ENCODE measurements around the gene PRR27. TPM values are rescaled to one million over a fixed set of nuclear protein-coding genes. Genes with fewer than 3 reads are reported as not detected.

The PRR27 gene
- total and polyA plus RNA-seq, 4 donors, result not detected

DNA sequence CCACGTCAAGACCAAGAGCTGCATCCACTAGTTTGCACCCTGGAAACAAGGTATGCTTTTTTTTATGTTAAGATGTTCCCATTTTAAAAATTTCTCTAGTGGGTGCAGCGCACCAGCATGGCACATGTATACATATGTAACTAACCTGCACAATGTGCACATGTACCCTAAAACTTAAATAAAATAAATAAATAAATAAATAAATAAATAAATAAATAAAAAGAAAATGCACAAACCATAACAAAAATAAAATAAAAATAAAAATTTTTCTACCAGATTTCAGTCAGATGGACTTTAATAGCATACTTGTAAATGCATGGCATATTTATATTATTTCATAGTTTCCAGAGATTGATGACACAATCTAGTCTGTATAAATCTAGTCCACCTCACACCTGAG, 1.9 kb upstream of the PRR27 start:
- no peak for TF ChIP-seq EGR1 (IDR thresholded peaks at IDR 0.05; ENCODE audit: low read depth in 2 of 2)
- no peak for TF ChIP-seq GABPA (IDR thresholded peaks at IDR 0.05 in 1 of 2, conservative IDR thresholded peaks at IDR 0.05 in 1 of 2)
- no peak for TF ChIP-seq REST (IDR thresholded peaks at IDR 0.05)
- TF ChIP-seq TAF1 (conservative IDR thresholded peaks at IDR 0.05), result no peak
- TF ChIP-seq, protein P1, sequence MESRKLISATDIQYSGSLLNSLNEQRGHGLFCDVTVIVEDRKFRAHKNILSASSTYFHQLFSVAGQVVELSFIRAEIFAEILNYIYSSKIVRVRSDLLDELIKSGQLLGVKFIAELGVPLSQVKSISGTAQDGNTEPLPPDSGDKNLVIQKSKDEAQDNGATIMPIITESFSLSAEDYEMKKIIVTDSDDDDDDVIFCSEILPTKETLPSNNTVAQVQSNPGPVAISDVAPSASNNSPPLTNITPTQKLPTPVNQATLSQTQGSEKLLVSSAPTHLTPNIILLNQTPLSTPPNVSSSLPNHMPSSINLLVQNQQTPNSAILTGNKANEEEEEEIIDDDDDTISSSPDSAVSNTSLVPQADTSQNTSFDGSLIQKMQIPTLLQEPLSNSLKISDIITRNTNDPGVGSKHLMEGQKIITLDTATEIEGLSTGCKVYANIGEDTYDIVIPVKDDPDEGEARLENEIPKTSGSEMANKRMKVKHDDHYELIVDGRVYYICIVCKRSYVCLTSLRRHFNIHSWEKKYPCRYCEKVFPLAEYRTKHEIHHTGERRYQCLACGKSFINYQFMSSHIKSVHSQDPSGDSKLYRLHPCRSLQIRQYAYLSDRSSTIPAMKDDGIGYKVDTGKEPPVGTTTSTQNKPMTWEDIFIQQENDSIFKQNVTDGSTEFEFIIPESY (IDR thresholded peaks at IDR 0.05), result no peak
- TF ChIP-seq RXRA (IDR thresholded peaks at IDR 0.05), result no peak
- no peak for TF ChIP-seq MAX (IDR thresholded peaks at IDR 0.05)
- TF ChIP-seq FOXA1 (IDR thresholded peaks at IDR 0.05), result no peak
- TF ChIP-seq HNF4A (conservative IDR thresholded peaks at IDR 0.05), result no peak
- TF ChIP-seq, protein P2, sequence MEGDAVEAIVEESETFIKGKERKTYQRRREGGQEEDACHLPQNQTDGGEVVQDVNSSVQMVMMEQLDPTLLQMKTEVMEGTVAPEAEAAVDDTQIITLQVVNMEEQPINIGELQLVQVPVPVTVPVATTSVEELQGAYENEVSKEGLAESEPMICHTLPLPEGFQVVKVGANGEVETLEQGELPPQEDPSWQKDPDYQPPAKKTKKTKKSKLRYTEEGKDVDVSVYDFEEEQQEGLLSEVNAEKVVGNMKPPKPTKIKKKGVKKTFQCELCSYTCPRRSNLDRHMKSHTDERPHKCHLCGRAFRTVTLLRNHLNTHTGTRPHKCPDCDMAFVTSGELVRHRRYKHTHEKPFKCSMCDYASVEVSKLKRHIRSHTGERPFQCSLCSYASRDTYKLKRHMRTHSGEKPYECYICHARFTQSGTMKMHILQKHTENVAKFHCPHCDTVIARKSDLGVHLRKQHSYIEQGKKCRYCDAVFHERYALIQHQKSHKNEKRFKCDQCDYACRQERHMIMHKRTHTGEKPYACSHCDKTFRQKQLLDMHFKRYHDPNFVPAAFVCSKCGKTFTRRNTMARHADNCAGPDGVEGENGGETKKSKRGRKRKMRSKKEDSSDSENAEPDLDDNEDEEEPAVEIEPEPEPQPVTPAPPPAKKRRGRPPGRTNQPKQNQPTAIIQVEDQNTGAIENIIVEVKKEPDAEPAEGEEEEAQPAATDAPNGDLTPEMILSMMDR (IDR thresholded peaks at IDR 0.05; ENCODE audit: low read depth, low read length, missing input control), result no peak
- TF ChIP-seq JUND (IDR thresholded peaks at IDR 0.05), result no peak
- no peak for TF ChIP-seq RAD21 (IDR thresholded peaks at IDR 0.05)
- TF ChIP-seq FOXA2 (IDR thresholded peaks at IDR 0.05), result no peak
- TF ChIP-seq YY1 (IDR thresholded peaks at IDR 0.05), result no peak
- TF ChIP-seq, protein P3, sequence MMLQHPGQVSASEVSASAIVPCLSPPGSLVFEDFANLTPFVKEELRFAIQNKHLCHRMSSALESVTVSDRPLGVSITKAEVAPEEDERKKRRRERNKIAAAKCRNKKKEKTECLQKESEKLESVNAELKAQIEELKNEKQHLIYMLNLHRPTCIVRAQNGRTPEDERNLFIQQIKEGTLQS (IDR thresholded peaks at IDR 0.05), result no peak
- TF ChIP-seq SP1 (IDR thresholded peaks at IDR 0.05), result no peak
- TF ChIP-seq HNF4G (IDR thresholded peaks at IDR 0.05), result no peak
- TF ChIP-seq NR2F2 (IDR thresholded peaks at IDR 0.05), result no peak
- Histone ChIP-seq H3K9ac (ENCODE audit: low read depth in 1 of 2, low read length in 2 of 2) (no peak overlapping the region), H3K4me3 (ENCODE audit: low read depth in 1 of 3, low read length in 3 of 3) (no peak overlapping the region), H3K36me3 (ENCODE audit: control insufficient read depth in 4 of 4, insufficient read depth in 3 of 4, low read depth in 1 of 4, low read length in 3 of 4) (no peaks in the 10 kb centered on the region), H3K27ac (ENCODE audit: low read depth in 1 of 2, low read length in 2 of 2) (no peak overlapping the region), H3K9me3 (ENCODE audit: control insufficient read depth in 4 of 4, low read length in 3 of 4) (no peaks in the 10 kb centered on the region), H3K27me3 (ENCODE audit: control insufficient read depth in 4 of 4, insufficient read depth in 4 of 4, low read length in 3 of 4) (no peaks in the 10 kb centered on the region), H3K4me1 (ENCODE audit: control insufficient read depth in 4 of 4, insufficient read depth in 4 of 4, low read length in 3 of 4) (no peaks in the 10 kb centered on the region)
- no peak for DNase-seq (ENCODE audit: low spot score)
- 88% methylated on average over 2 of the region's 2 CpGs for WGBS
